22Rv1 (cell line): ENCODE results near the gene HNRNPA1.

Experiments used
- H3K27ac ChIP-seq: fragments of 450-650 bp; 2 replicates; pipeline ENCODE4 v1.5.1; 2017
- CTCF ChIP-seq: fragments of 450-650 bp; IDR thresholded peaks from 2 replicates; pipeline ENCODE4 v1.5.1; 2017; ENCODE audit warnings: mild to moderate bottlenecking
- ZFX ChIP-seq: fragments of 450-650 bp; IDR thresholded peaks from 2 replicates; pipeline ENCODE4 v1.6.1; 2017; ENCODE audit warnings: antibody characterized with exemption, borderline replicate concordance

HNRNPA1 gene

GRCh38 chr12:54246011-54246641 is 34.4 kb upstream of the HNRNPA1 start:
- TF ChIP-seq CTCF (no peak), ZFX (no peak)
- no peak overlapping the region for H3K27ac ChIP-seq

- no peak for TF ChIP-seq CTCF
- no peak for TF ChIP-seq ZFX
- H3K27ac ChIP-seq: no peak overlapping the region
Measured at GRCh38 chr12:54249489-54249888, 31.0 kb upstream of the HNRNPA1 start.

GRCh38 chr12:54251667-54252284 is 28.8 kb upstream of the HNRNPA1 start:
- H3K27ac ChIP-seq: no peak overlapping the region; the same call in 1 of the 2 replicates
- TF ChIP-seq ZFX (no peak), CTCF (peak; percentile 86)

- TF ChIP-seq CTCF: no peak
- no peak for TF ChIP-seq ZFX
- no peak overlapping the region for H3K27ac ChIP-seq
Measured at GRCh38 chr12:54253240-54253639, 27.3 kb upstream of the HNRNPA1 start.

- H3K27ac ChIP-seq: peak overlapping the region; percentile 6; the same call in 1 of the 2 replicates
- no peak for TF ChIP-seq ZFX
- no peak for TF ChIP-seq CTCF
Measured at GRCh38 chr12:54257332-54257731, 23.2 kb upstream of the HNRNPA1 start.

- TF ChIP-seq ZFX (no peak), CTCF (no peak)
- H3K27ac ChIP-seq: peak overlapping the region; percentile 6; the same call in 1 of the 2 replicates
Measured at GRCh38 chr12:54258201-54258681, 22.3 kb upstream of the HNRNPA1 start.

- no peak for TF ChIP-seq CTCF
- no peak for TF ChIP-seq ZFX
- H3K27ac ChIP-seq: no peak overlapping the region
Measured at GRCh38 chr12:54259194-54260011, 21.1 kb upstream of the HNRNPA1 start.
